NCI-H2107 treated with DMSO at 0.1 percent for 48 hours (cell line): ENCODE data around the gene TMCC3.
A peak's percentile ranks its signal among the peaks of the same experiment; 100 is the strongest.
"Not testable (repeated sequence)": the region's sequence is repeated elsewhere in the genome, so short reads cannot be mapped to it uniquely, and the experiment has no call there.

Experiments
- DNase-seq: peaks from one replicate; lab custom pipeline; 2025; ENCODE audit not compliant: unreplicated experiment; lab: John Stamatoyannopoulos, UW

Gene TMCC3

GRCh38 chr12:94650143-94651056 lies at the start of gene TMCC3:
Gene TMCC3 (minus strand): TSS chr12:94650557. CDS start chr12:94650430, 127 bp downstream.
- peak; percentile 4 for DNase-seq

GRCh38 chr12:94699801-94700200 lies 49.4 kb upstream of the TMCC3 start:
- DNase-seq: no peak

GRCh38 chr12:94698578-94698977 lies 48.2 kb upstream of the TMCC3 start:
- no peak for DNase-seq

- no peak for DNase-seq
These were observed 47.3 kb upstream of the TMCC3 start for GRCh38 chr12:94697631-94698030.

- DNase-seq: no peak
These were observed 44.4 kb upstream of the TMCC3 start for GRCh38 chr12:94694732-94695131.

- not testable (repeated sequence) for DNase-seq
These were observed 42.5 kb upstream of the TMCC3 start for GRCh38 chr12:94692826-94693225.

- no peak for DNase-seq
These were observed 39.9 kb upstream of the TMCC3 start for GRCh38 chr12:94690198-94690771.

- DNase-seq: no peak
These were observed 39.3 kb upstream of the TMCC3 start for GRCh38 chr12:94689646-94690036.

- DNase-seq: no peak
These were observed 38.8 kb upstream of the TMCC3 start for GRCh38 chr12:94689002-94689645.

- no peak for DNase-seq
These were observed 37.5 kb upstream of the TMCC3 start for GRCh38 chr12:94687891-94688290.

GRCh38 chr12:94686834-94687628 lies 36.7 kb upstream of the TMCC3 start:
- no peak for DNase-seq

- no peak for DNase-seq
These were observed 34.2 kb upstream of the TMCC3 start for GRCh38 chr12:94684416-94685142.

GRCh38 chr12:94679554-94680195 lies 29.3 kb upstream of the TMCC3 start:
- DNase-seq: no peak

- no peak for DNase-seq
These were observed 28.5 kb upstream of the TMCC3 start for GRCh38 chr12:94678849-94679248.

- DNase-seq: no peak
These were observed 28.0 kb upstream of the TMCC3 start for GRCh38 chr12:94678379-94678778.

- no peak for DNase-seq
These were observed 27.4 kb upstream of the TMCC3 start for GRCh38 chr12:94677778-94678177.

GRCh38 chr12:94676922-94677321 lies 26.6 kb upstream of the TMCC3 start:
- DNase-seq: no peak

GRCh38 chr12:94676031-94676641 lies 25.8 kb upstream of the TMCC3 start:
- DNase-seq: no peak

GRCh38 chr12:94674835-94675234 lies 24.5 kb upstream of the TMCC3 start:
- no peak for DNase-seq

GRCh38 chr12:94674051-94674451 lies 23.7 kb upstream of the TMCC3 start:
- DNase-seq: no peak
